Gastroesophageal sphincter (tissue), 4 donors: ENCODE results near the gene RAD18. TPM values are rescaled to one million over a fixed set of nuclear protein-coding genes. Genes with fewer than 3 reads are reported as not detected.

Source experiments
- ATAC-seq: fragments of 150-250 bp; one replicate; pipeline ENCODE4 v1.9.1; 2016; ENCODE audit warnings: mild to moderate bottlenecking, moderate library complexity
- H3K27ac ChIP-seq, 4 donors: fragments of 200-600 bp; sonication (generic) in 3 of 4; 1 replicate in 3 of 4; 2 replicates in 1 of 4; pipeline ENCODE4 v1.5.1; 2016 to 2019
- H3K27me3 ChIP-seq: fragments of 200-600 bp; sonication (generic); one replicate; pipeline ENCODE4 v1.5.1; 2019
- H3K36me3 ChIP-seq, 2 donors: fragments of 200-600 bp; sonication (generic); one replicate each; pipeline ENCODE4 v1.5.1; 2019; ENCODE audit warnings: control low read depth in 1 of 2
- H3K4me1 ChIP-seq, 3 donors: fragments of 200-600 bp; sonication (generic); 1 replicate in 2 of 3; 2 replicates in 1 of 3; pipeline ENCODE4 v1.5.1; 2016 to 2019; ENCODE audit warnings: control low read depth in 2 of 3
- H3K4me3 ChIP-seq, 2 donors: fragments of 200-600 bp; sonication (generic); one replicate each; pipeline ENCODE4 v1.5.1; 2019; ENCODE audit warnings: mild to moderate bottlenecking in 1 of 2, moderate library complexity in 1 of 2
- H3K9me3 ChIP-seq, 3 donors: fragments of 200-600 bp; sonication (generic); one replicate each; pipeline ENCODE4 v1.5.1; 2017 to 2019; ENCODE audit warnings: control low read depth in 2 of 3
- CTCF ChIP-seq, 4 experiments: fragments of 200-600 bp in 2 of 4; fragments of 450-650 bp in 2 of 4; sonication (generic) in 1 of 4; IDR thresholded peaks; one replicate each; pipeline ENCODE4 v1.5.1; 2017 to 2019; ENCODE audit warnings: antibody characterized with exemption in 4 of 4, mild to moderate bottlenecking in 2 of 4, moderate library complexity in 2 of 4
- EP300 ChIP-seq: sonication (generic); formaldehyde crosslinking; IDR thresholded peaks from one replicate; pipeline ENCODE4 v1.6.1; 2017; ENCODE audit warnings: antibody characterized with exemption, mild to moderate bottlenecking
- POLR2A ChIP-seq, 2 donors: fragments of 450-650 bp; IDR thresholded peaks; one replicate each; pipeline ENCODE4 v1.6.1; 2017; ENCODE audit warnings: antibody characterized with exemption in 2 of 2, mild to moderate bottlenecking in 2 of 2, moderate library complexity in 1 of 2
- POLR2AphosphoS5 ChIP-seq: sonication (generic); formaldehyde crosslinking; IDR thresholded peaks from one replicate; pipeline ENCODE4 v1.6.1; 2017; ENCODE audit warnings: antibody characterized with exemption
- WGBS, 2 donors: methylation state at CpG; one replicate each; pipeline ENCODE4 v1.1.5; 2018; ENCODE audit warnings: low coverage in 1 of 2; 5-methylcytosine and 5-hydroxymethylcytosine counted together
- total RNA-seq, 4 donors: library from RNA; depleted of rRNA; stranded (reverse); fragments of >200 nt; gene quantifications; one replicate each; pipeline ENCODE4 v1.1.0, GENCODE V29; 2016

RAD18 gene
- total RNA-seq, 4 donors from 2014 or later, result 5.7 to 7.8 (median 6.6) TPM

- no peak for ATAC-seq
- peaks cover 0 to 7% of the 10 kb centered on the region in 2 donors for H3K36me3 ChIP-seq
- H3K4me1 ChIP-seq, result peaks cover 0 to 10% (median 0%) of the 10 kb centered on the region in 3 donors
- no peaks in the 10 kb centered on the region for H3K9me3 ChIP-seq
- H3K27ac ChIP-seq, result no peak overlapping the region
- peaks cover 4% of the 10 kb centered on the region for H3K27me3 ChIP-seq
- 44 to 58% methylated on average over 3 to 4 of the region's 6 CpGs for WGBS, 2 donors
- TF ChIP-seq EP300, result no peak
- no peak for TF ChIP-seq CTCF (IDR thresholded peaks at IDR 0.05)
- no peak for TF ChIP-seq POLR2AphosphoS5
- no peak for TF ChIP-seq POLR2A (IDR thresholded peaks at IDR 0.05)
- no peak overlapping the region for H3K4me3 ChIP-seq
Observed at GRCh38 chr3:8987226-8987625, 24.0 kb upstream of the RAD18 start.

GRCh38 chr3:8986741-8987140 is 23.5 kb upstream of the RAD18 start:
- 40 to 87% methylated on average over 1 to 5 of the region's 6 CpGs for WGBS, 2 donors
- no peak for TF ChIP-seq POLR2AphosphoS5
- H3K36me3 ChIP-seq, result peaks cover 0 to 7% of the 10 kb centered on the region in 2 donors
- no peak for ATAC-seq
- H3K27me3 ChIP-seq, result peaks cover 4% of the 10 kb centered on the region
- no peak overlapping the region for H3K4me3 ChIP-seq
- H3K27ac ChIP-seq, result no peak overlapping the region
- no peaks in the 10 kb centered on the region for H3K9me3 ChIP-seq
- peaks cover 0 to 10% (median 0%) of the 10 kb centered on the region in 3 donors for H3K4me1 ChIP-seq

GRCh38 chr3:8985876-8986275 is 22.6 kb upstream of the RAD18 start:
- 60 to 91% methylated on average over 1 to 7 of the region's 9 CpGs for WGBS, 2 donors
- Histone ChIP-seq H3K27me3 (peaks cover 7% of the 10 kb centered on the region), H3K4me3 (no peak overlapping the region), H3K4me1 (peaks cover 0 to 10% (median 0%) of the 10 kb centered on the region in 3 donors), H3K36me3 (peaks cover 0 to 7% of the 10 kb centered on the region in 2 donors), H3K27ac (no peak overlapping the region), H3K9me3 (no peaks in the 10 kb centered on the region)
- TF ChIP-seq CTCF (IDR thresholded peaks at IDR 0.05) (no peak), EP300 (no peak), POLR2AphosphoS5 (no peak), POLR2A (IDR thresholded peaks at IDR 0.05) (no peak)
- no peak for ATAC-seq

GRCh38 chr3:8985411-8985831 is 22.1 kb upstream of the RAD18 start:
- Histone ChIP-seq H3K4me1 (peaks cover 0 to 10% (median 0%) of the 10 kb centered on the region in 3 donors), H3K27me3 (peaks cover 10% of the 10 kb centered on the region), H3K27ac (no peak overlapping the region), H3K9me3 (no peaks in the 10 kb centered on the region), H3K4me3 (no peak overlapping the region), H3K36me3 (peaks cover 0 to 4% of the 10 kb centered on the region in 2 donors)
- ATAC-seq, result no peak
- TF ChIP-seq POLR2AphosphoS5, result no peak
- no CpG with 5 or more reads among the region's 37 CpGs for WGBS, 2 donors

- H3K36me3 ChIP-seq, result no peaks in the 10 kb centered on the region
- H3K27ac ChIP-seq, result no peak overlapping the region
- WGBS, 2 donors, result 77 to 80% methylated on average over 1 to 3 of the region's 7 CpGs
- peaks cover 19% of the 10 kb centered on the region for H3K27me3 ChIP-seq
- no peak for ATAC-seq
- TF ChIP-seq CTCF (IDR thresholded peaks at IDR 0.05) (no peak), POLR2A (IDR thresholded peaks at IDR 0.05) (no peak), POLR2AphosphoS5 (no peak), EP300 (no peak)
- H3K4me1 ChIP-seq, result peaks cover 0 to 10% (median 0%) of the 10 kb centered on the region in 3 donors
- no peak overlapping the region for H3K4me3 ChIP-seq
- H3K9me3 ChIP-seq, result peaks cover 0 to 3% (median 0%) of the 10 kb centered on the region in 3 donors
Observed at GRCh38 chr3:8984526-8984925, 21.3 kb upstream of the RAD18 start.

GRCh38 chr3:8984081-8984480 is 20.8 kb upstream of the RAD18 start:
- Histone ChIP-seq H3K9me3 (peaks cover 0 to 7% (median 0%) of the 10 kb centered on the region in 3 donors), H3K27ac (no peak overlapping the region), H3K4me1 (peaks cover 0 to 10% (median 0%) of the 10 kb centered on the region in 3 donors), H3K36me3 (no peaks in the 10 kb centered on the region), H3K4me3 (no peak overlapping the region), H3K27me3 (peaks cover 22% of the 10 kb centered on the region)
- TF ChIP-seq POLR2AphosphoS5 (no peak), POLR2A (IDR thresholded peaks at IDR 0.05) (no peak), EP300 (no peak), CTCF (IDR thresholded peaks at IDR 0.05) (no peak)
- 86 to 88% methylated on average over 5 to 6 of the region's 6 CpGs for WGBS, 2 donors
- no peak for ATAC-seq
